Mononuclear cell (primary cell): ENCODE results near the gene OCEL1. TPM values are rescaled to one million over a fixed set of nuclear protein-coding genes. Genes with fewer than 3 reads are reported as not detected.

ENCODE experiments used
- H3K27me3 ChIP-seq: 2 replicates; pipeline ENCODE4 v1.6.0; 2011; ENCODE audit warnings: low read length, control low read depth; ENCODE audit not compliant: insufficient read depth
- H3K4me1 ChIP-seq: 2 replicates; pipeline ENCODE4 v1.5.1; 2011; ENCODE audit warnings: mild to moderate bottlenecking, low read length, control low read depth; ENCODE audit not compliant: insufficient read depth
- H3K4me3 ChIP-seq: 2 replicates; pipeline ENCODE4 v1.5.1; 2011; ENCODE audit warnings: mild to moderate bottlenecking, low read length, moderate library complexity
- H3K9me3 ChIP-seq: 2 replicates; pipeline ENCODE4 v1.5.1; 2011; ENCODE audit warnings: low read depth, mild to moderate bottlenecking, control low read depth, low read length
- total RNA-seq: library from RNA; depleted of rRNA; stranded (reverse); fragments of >200 nt; gene quantifications from one replicate; pipeline ENCODE4 v1.2.3, GENCODE V29; 2012

OCEL1 gene
- total RNA-seq, 1 donor = 2.1 TPM

GRCh38 chr19:17220207-17220758, 5.7 kb upstream of the OCEL1 start:
- H3K9me3 ChIP-seq = no peaks in the 10 kb centered on the region
- peaks cover 16% of the 10 kb centered on the region for H3K4me1 ChIP-seq
- H3K4me3 ChIP-seq = no peak overlapping the region
- no peaks in the 10 kb centered on the region for H3K27me3 ChIP-seq

DNA sequence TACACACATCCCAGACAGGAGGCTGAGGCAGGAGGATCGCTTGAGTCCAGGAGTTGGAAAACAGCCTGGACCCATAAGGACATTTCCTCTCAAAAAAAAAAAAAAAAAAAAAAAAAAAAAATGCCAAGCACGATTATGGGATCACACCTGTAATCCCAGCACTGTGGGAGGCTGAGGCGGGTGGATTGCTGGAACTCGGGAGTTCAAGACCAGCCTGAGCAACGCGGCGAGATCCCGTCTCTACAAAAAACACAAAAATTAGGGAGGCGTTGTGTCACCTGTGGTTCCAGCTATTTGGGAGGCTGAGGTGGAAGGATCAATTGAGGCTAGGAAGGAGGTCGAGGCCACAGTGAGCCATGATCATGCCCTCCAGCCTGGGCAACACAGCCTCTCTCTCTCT, 973 bp upstream of the OCEL1 start:
- H3K4me3 ChIP-seq = no peak overlapping the region

GRCh38 chr19:17227798-17228367, 1.9 kb downstream of the OCEL1 start:
- H3K9me3 ChIP-seq = no peaks in the 10 kb centered on the region
- H3K4me3 ChIP-seq = no peak overlapping the region
- H3K27me3 ChIP-seq = no peaks in the 10 kb centered on the region
- H3K4me1 ChIP-seq = peaks cover 22% of the 10 kb centered on the region

More for the DNA sequence above, 973 bp upstream of the OCEL1 start:
- peaks cover 22% of the 10 kb centered on the region for H3K4me1 ChIP-seq
- no peaks in the 10 kb centered on the region for H3K9me3 ChIP-seq
- no peaks in the 10 kb centered on the region for H3K27me3 ChIP-seq

DNA sequence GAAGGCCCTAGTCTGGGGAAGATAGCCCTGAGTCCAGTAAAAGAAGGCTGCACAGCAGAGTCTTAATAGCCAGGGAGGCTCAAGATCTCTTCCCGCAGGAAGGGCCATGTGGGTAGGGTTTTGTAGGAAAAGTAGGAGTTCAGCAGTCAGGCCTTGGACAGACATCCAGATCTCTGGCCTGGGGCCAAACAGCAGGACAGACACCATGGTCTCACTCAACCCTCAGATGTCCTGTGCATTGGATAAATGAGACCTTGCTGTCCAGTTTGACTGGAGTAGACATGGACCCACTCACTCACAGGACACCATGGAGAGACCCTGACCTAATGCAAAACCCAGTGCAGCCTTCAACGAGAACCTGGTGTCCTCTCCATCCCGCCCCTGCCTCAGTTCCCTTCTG, 3.9 kb downstream of the OCEL1 start:
- Histone ChIP-seq H3K4me3 (no peak overlapping the region), H3K27me3 (no peaks in the 10 kb centered on the region), H3K4me1 (peaks cover 23% of the 10 kb centered on the region), H3K9me3 (no peaks in the 10 kb centered on the region)

GRCh38 chr19:17232258-17232657, 6.2 kb downstream of the OCEL1 start:
- no peaks in the 10 kb centered on the region for H3K27me3 ChIP-seq
- no peaks in the 10 kb centered on the region for H3K9me3 ChIP-seq
- peaks cover 17% of the 10 kb centered on the region for H3K4me1 ChIP-seq
- H3K4me3 ChIP-seq = no peak overlapping the region

- H3K9me3 ChIP-seq = no peaks in the 10 kb centered on the region
- peaks cover 16% of the 10 kb centered on the region for H3K4me1 ChIP-seq
- H3K4me3 ChIP-seq = peak overlapping the region; percentile 45
- no peaks in the 10 kb centered on the region for H3K27me3 ChIP-seq
Observed at GRCh38 chr19:17234911-17235299, 8.9 kb downstream of the OCEL1 start.

DNA sequence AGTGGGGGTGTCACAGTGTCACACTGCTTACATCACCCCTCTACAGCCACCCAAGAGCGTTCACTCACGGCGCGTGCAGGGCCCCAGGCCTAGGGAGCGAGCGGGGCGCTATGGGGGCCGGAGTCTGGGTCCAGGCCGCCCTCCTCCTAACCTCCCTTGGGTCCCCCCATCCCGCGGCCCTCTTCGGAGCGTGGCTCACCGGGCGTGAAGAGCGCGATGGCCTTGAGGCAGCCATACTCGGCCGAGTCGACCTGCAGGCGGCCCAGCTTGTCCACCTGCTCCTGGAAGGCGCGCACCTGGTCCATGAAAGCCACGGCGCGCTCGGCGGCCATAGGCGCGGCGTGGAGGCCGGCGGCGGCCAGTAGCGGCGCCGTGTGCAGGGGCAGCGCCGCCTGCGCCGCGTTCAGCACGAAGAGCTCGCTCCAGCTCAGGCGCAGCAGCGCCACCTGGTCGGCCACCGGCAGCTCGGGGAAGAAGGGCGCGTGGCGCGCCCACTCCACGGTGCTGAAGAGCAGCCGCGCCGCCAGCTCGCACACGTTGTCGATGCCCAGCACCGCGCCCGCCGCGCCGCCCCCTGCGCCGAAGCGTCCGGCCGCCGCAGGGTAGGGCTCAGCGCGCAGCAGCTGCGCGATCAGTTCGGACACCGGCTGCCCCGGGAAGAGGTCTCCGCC, 9.4 kb downstream of the OCEL1 start:
- no peaks in the 10 kb centered on the region for H3K27me3 ChIP-seq
- peak overlapping the region; percentile 45 for H3K4me3 ChIP-seq
- peaks cover 16% of the 10 kb centered on the region for H3K4me1 ChIP-seq
- no peaks in the 10 kb centered on the region for H3K9me3 ChIP-seq

- Histone ChIP-seq H3K4me3 (peak overlapping the region; percentile 45), H3K27me3 (no peaks in the 10 kb centered on the region), H3K9me3 (no peaks in the 10 kb centered on the region), H3K4me1 (peaks cover 16% of the 10 kb centered on the region)
Observed at GRCh38 chr19:17235971-17236777, 10.1 kb downstream of the OCEL1 start.

- Histone ChIP-seq H3K9me3 (no peaks in the 10 kb centered on the region), H3K4me3 (no peak overlapping the region), H3K4me1 (peaks cover 16% of the 10 kb centered on the region)
Observed at GRCh38 chr19:17236811-17237543, 11.0 kb downstream of the OCEL1 start.

DNA sequence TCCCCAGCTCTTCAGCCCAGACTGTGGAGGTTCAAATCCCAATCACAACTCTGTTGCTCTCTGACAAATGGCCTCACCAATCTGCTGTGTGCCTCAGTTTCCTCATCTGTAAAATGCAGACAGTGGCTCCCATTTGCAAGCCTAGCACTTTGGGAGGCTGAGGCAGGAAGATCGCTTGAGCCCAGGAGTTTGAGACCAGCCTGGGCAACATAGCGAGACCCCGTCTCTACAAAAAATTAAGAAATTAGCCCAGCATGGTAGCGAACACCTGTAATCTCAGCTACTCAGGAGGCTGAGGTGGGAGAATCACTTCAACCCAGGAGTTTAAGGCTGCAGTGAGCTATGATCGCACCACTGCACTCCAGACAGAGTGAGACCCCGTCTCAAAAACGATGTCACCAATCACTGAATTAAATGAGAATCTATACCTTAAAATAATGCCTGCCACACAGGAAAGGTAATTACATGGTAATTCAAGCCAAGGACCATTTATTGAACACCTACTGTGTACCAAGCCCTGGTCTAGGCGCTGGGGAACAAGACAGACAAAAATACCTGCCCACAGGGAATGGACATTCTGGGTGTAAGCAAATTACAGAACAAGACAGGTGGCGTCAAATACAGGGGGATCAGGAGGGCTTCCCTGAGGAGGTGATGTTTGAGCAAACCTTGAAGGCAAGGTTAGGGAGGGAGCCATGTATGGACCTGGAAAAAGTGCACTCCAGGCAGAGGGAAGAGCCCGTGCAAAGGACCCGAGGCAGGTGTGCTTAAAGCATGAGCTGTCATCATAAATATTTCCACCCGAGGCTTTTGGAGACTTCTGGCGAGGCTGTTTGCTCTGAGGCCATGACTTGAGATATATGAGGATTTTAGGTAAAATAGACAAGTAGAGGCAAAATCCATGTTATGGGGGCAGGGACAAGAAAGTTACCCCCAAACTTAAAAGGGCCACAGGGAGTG, 12.0 kb downstream of the OCEL1 start:
- Histone ChIP-seq H3K4me1 (peaks cover 16% of the 10 kb centered on the region), H3K4me3 (no peak overlapping the region), H3K9me3 (no peaks in the 10 kb centered on the region), H3K27me3 (no peaks in the 10 kb centered on the region)

More at GRCh38 chr19:17236811-17237543, 11.0 kb downstream of the OCEL1 start:
- H3K27me3 ChIP-seq = no peaks in the 10 kb centered on the region

DNA sequence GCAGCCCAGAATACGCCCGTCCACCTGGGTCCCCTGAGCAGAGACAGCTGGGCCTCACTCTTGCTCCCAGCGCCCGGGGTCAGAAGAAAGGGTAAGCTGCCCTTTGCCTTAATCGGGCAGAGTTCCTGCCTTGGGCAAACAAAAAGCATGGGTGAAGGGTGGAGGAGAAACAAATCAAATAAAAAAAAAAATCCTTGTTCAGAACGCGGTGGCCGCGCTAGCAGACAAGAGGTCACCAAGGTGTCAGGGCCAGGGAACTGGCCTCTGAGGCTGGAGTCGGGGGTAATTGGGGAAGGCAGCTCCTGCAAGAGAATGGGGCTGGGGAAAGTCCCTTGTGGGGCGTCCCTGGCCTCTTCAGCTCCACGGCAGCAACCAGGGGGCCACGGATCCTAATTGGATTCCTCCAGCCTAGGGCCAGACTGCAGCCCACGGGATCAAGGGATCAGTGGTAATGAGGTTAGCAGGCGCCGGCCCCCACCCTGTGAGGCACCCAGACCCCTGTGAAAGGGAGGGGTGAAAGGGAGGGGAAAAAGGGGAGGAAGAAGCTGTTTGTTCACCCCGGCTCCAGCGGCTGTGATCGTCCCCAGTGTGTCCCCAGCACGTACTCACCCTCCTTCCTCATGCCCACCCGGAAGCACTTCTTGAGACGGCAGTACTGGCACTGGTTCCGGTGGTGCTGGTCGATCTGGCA, 14.2 kb downstream of the OCEL1 start:
- Histone ChIP-seq H3K9me3 (no peaks in the 10 kb centered on the region), H3K27me3 (no peaks in the 10 kb centered on the region), H3K4me1 (peaks cover 11% of the 10 kb centered on the region), H3K4me3 (no peak overlapping the region)

- no peaks in the 10 kb centered on the region for H3K27me3 ChIP-seq
- H3K4me3 ChIP-seq = no peak overlapping the region
- no peaks in the 10 kb centered on the region for H3K9me3 ChIP-seq
- peaks cover 6% of the 10 kb centered on the region for H3K4me1 ChIP-seq
Observed at GRCh38 chr19:17240826-17241399, 14.9 kb downstream of the OCEL1 start.
